GM12878 (cell line): Measurements from ENCODE around the gene CD63. TPM values are rescaled to one million over a fixed set of nuclear protein-coding genes. Genes with fewer than 3 reads are reported as not detected.

Experiments used
- ATF3 ChIP-seq: IDR thresholded peaks from 2 replicates; pipeline ENCODE4 v1.6.1; 2011; ENCODE audit warnings: low read depth, mild to moderate bottlenecking, low read length, moderate library complexity, borderline replicate concordance; ENCODE audit errors: extremely low read depth
- BCL3 ChIP-seq: IDR thresholded peaks from 2 replicates; pipeline ENCODE4 v1.6.1; 2011; ENCODE audit warnings: borderline replicate concordance, low read depth, mild to moderate bottlenecking, moderate library complexity, low read length; ENCODE audit not compliant: insufficient read depth, poor library complexity, severe bottlenecking
- CUX1 ChIP-seq: IDR thresholded peaks from 2 replicates; pipeline ENCODE4 v1.6.1; 2012; ENCODE audit warnings: improper control_type of control experiment, low read depth, low read length; ENCODE audit not compliant: insufficient replicate concordance
- HCFC1 ChIP-seq: fragments of 150-350 bp; IDR thresholded peaks from 2 replicates; pipeline ENCODE4 v1.6.1; 2014; ENCODE audit warnings: low read length
- HSF1 ChIP-seq: fragments of 150-350 bp; IDR thresholded peaks from 2 replicates; pipeline ENCODE4 v1.6.1; 2014; ENCODE audit warnings: mild to moderate bottlenecking, low read depth, low read length
- KAT2A ChIP-seq: conservative IDR thresholded peaks from 2 replicates; pipeline ENCODE4 v1.6.1; 2011; ENCODE audit warnings: low read depth, low read length; ENCODE audit not compliant: control insufficient read depth
- MAX ChIP-seq: IDR thresholded peaks from 2 replicates; pipeline ENCODE4 v1.6.1; 2012; ENCODE audit warnings: low read depth, low read length, improper control_type of control experiment
- MTA3 ChIP-seq: IDR thresholded peaks from 2 replicates; pipeline ENCODE4 v1.6.1; 2012; ENCODE audit warnings: low read length, inconsistent platforms, borderline replicate concordance
- NFYB ChIP-seq: IDR thresholded peaks from 2 replicates; pipeline ENCODE4 v1.6.1; 2011; ENCODE audit warnings: low read depth, mild to moderate bottlenecking, low read length, improper control_type of control experiment, moderate library complexity; ENCODE audit not compliant: insufficient read depth
- POLR2AphosphoS2 ChIP-seq: IDR thresholded peaks from 2 replicates; pipeline ENCODE4 v1.6.1; 2011; ENCODE audit warnings: low read depth, mild to moderate bottlenecking, low read length, improper control_type of control experiment, moderate library complexity
- RAD51 ChIP-seq: fragments of 450-650 bp; IDR thresholded peaks from 2 replicates; pipeline ENCODE4 v1.6.1; 2016; ENCODE audit warnings: moderate library complexity, mild to moderate bottlenecking, inconsistent platforms
- SP1 ChIP-seq: IDR thresholded peaks from one replicate; pipeline ENCODE4 v1.6.1; 2011; ENCODE audit warnings: low read depth, low read length
- SUZ12 ChIP-seq: fragments of 200-600 bp; sonication (generic); IDR thresholded peaks from one replicate; pipeline ENCODE4 v1.6.1; 2018; ENCODE audit warnings: antibody characterized with exemption, mild to moderate bottlenecking; ENCODE audit not compliant: unreplicated experiment
- TBL1XR1 ChIP-seq: IDR thresholded peaks from 2 replicates; pipeline ENCODE4 v1.6.1; 2012; ENCODE audit warnings: low read depth, low read length, improper control_type of control experiment
- ZBTB11 ChIP-seq: fragments of 450-650 bp; formaldehyde crosslinking; IDR thresholded peaks from 2 replicates; pipeline ENCODE4 v1.5.0; 2022; ENCODE audit warnings: mild to moderate bottlenecking, missing genetic modification characterization
- polyA plus RNA-seq, 11 experiments: library from polyadenylated mRNA; depleted of rRNA in 4 of 11; unstranded in 6 of 11; stranded (reverse) in 5 of 11; fragments of >200 nt; fragmentation: Nextera tagmentation in 4 of 11; fragmentation: Illumina TruSeq in 1 of 11; extraction: Ambion mirVana in 4 of 11; extraction: Trizol in 1 of 11; gene quantifications; 1 replicate in 1 of 11; 2 replicates in 10 of 11; pipeline versions ENCODE4 v1.2.1 to v1.2.3, GENCODE V29; 2011 to 2016; ENCODE audit warnings: inconsistent platforms in 2 of 11, missing spikeins in 2 of 11, low read depth in 1 of 11
- total RNA-seq, 4 experiments: library from RNA; depleted of rRNA in 3 of 4; stranded (reverse); fragments of >200 nt in 3 of 4; fragmentation: Illumina TruSeq in 1 of 4; extraction: Trizol in 1 of 4; gene quantifications; 2 replicates each; pipeline versions ENCODE4 v1.2.1 to v1.2.3, GENCODE V29; 2013 to 2021

CD63 gene
- total and polyA plus RNA-seq, 10 of the 15 experiments (the other 5 are each of a cell fraction or from before 2014, with no cell fraction given): 147 to 220 (median 183) TPM

- TF ChIP-seq BCL3: no peak
- TF ChIP-seq NFYB: no peak
- no peak; the same call in 1 of the 2 replicates for TF ChIP-seq MTA3
- 0 out of 2 replicates have a peak, but pooled peaks have one; percentile 32 for TF ChIP-seq POLR2AphosphoS2
- TF ChIP-seq SP1: peak; percentile 28
- no peak for TF ChIP-seq CUX1
- no peak for TF ChIP-seq HCFC1
- no peak for TF ChIP-seq ZBTB11 (CRISPR knock-in tag)
- peak; percentile 87 for TF ChIP-seq MAX
- TF ChIP-seq HSF1: 0 out of 2 replicates have a peak, but pooled peaks have one; percentile 7
- TF ChIP-seq ATF3: peak; percentile 65; the same call in 1 of the 2 replicates
- TF ChIP-seq RAD51: peak; percentile 84
- no peak for TF ChIP-seq SUZ12
- TF ChIP-seq KAT2A: no peak
- peak; percentile 63 for TF ChIP-seq TBL1XR1
These were observed at the start of gene CD63 (continued) for GRCh38 chr12:55728939-55729818.
